HG02885 (cell line): ENCODE data around the gene KCNAB1.
A peak's percentile ranks its signal among the peaks of the same experiment; 100 is the strongest.

ENCODE experiments used
- ATAC-seq: cut with Tn5 transposase; IDR thresholded peaks from one replicate; pipeline ENCODE4 v1.9.1; 2021; ENCODE audit warnings: mild to moderate bottlenecking; ENCODE audit not compliant: unreplicated experiment, poor library complexity

KCNAB1 gene

GRCh38 chr3:156509189-156510174 is 389.1 kb downstream of the KCNAB1 start:
- peak; percentile 82 for ATAC-seq

GRCh38 chr3:156511987-156512677 is 391.8 kb downstream of the KCNAB1 start:
- no peak for ATAC-seq

GRCh38 chr3:156513619-156514018 is 393.2 kb downstream of the KCNAB1 start:
- no peak for ATAC-seq

- no peak for ATAC-seq
Observed at GRCh38 chr3:156516284-156516683, 395.9 kb downstream of the KCNAB1 start.

- ATAC-seq: no peak
Observed at GRCh38 chr3:156516961-156517360, 396.6 kb downstream of the KCNAB1 start.

- no peak for ATAC-seq
Observed at GRCh38 chr3:156518726-156519125, 398.3 kb downstream of the KCNAB1 start.

GRCh38 chr3:156519758-156520162 is 399.4 kb downstream of the KCNAB1 start:
- ATAC-seq: peak; percentile 54

- no peak for ATAC-seq
Observed at GRCh38 chr3:156522673-156523072, 402.3 kb downstream of the KCNAB1 start.

GRCh38 chr3:156525808-156526207 is 405.4 kb downstream of the KCNAB1 start:
- no peak for ATAC-seq

GRCh38 chr3:156527060-156527459 is 406.7 kb downstream of the KCNAB1 start:
- no peak for ATAC-seq

GRCh38 chr3:156530980-156531379 is 410.6 kb downstream of the KCNAB1 start:
- ATAC-seq: no peak

GRCh38 chr3:156532730-156533129 is 412.4 kb downstream of the KCNAB1 start:
- ATAC-seq: no peak

GRCh38 chr3:156533205-156533604 is 412.8 kb downstream of the KCNAB1 start:
- no peak for ATAC-seq

- ATAC-seq: no peak
Observed at GRCh38 chr3:156535162-156535627, 414.8 kb downstream of the KCNAB1 start.

GRCh38 chr3:156535798-156536197 is 415.4 kb downstream of the KCNAB1 start:
- ATAC-seq: no peak

GRCh38 chr3:156536524-156537316 is 416.3 kb downstream of the KCNAB1 start:
- no peak for ATAC-seq

GRCh38 chr3:156539051-156539450 is 418.7 kb downstream of the KCNAB1 start:
- ATAC-seq: no peak

- no peak for ATAC-seq
Observed at GRCh38 chr3:156539802-156540201, 419.4 kb downstream of the KCNAB1 start.

- ATAC-seq: no peak
Observed at GRCh38 chr3:156542101-156543042, 422.0 kb downstream of the KCNAB1 start.
